Right kidney (tissue), 1 donor: ENCODE data around the gene SOST.

ENCODE experiments used
- DNase-seq: peaks from one replicate; pipeline ENCODE4 v3.0.0-alpha.2; 2016

Gene SOST

DNA sequence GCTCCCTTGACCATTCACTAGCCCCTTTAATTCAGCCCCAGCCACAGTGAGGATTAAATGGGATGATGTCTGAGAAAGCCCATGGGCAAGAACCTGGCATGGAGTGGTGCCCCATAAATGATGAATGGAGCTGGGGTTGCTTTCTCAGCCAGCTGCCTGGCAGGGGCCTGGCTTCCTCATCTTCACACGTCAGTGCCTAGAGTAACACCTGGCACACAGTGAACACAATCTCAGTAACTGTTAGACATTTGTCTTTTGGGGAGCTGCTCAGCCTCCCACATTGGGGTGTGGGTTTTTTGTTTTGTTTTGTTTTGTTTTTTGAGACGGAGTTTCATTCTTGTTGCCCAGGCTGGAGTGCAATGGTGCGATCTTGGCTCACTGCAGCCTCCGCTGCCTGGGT is 49.4 kb downstream of the SOST start:
- no peak for DNase-seq

DNA sequence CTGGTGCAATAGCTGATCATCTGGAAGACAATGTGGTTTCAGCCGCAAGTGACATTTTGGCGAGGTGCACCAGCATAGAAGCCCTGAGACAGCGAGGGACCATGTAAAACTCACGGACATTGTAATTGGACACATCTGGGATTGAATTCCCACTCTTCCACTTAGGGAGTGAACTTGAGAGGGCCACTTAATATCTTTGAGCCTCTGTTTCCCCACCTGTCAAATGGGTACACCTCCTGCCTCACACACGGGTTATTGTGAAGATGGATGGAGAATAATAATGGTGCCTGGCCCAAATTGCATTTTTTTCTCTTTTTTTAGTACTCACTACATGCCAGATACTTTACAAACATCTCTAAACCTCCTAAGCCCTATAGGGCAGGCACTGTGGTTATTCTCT is 51.4 kb downstream of the SOST start:
- no peak for DNase-seq

DNA sequence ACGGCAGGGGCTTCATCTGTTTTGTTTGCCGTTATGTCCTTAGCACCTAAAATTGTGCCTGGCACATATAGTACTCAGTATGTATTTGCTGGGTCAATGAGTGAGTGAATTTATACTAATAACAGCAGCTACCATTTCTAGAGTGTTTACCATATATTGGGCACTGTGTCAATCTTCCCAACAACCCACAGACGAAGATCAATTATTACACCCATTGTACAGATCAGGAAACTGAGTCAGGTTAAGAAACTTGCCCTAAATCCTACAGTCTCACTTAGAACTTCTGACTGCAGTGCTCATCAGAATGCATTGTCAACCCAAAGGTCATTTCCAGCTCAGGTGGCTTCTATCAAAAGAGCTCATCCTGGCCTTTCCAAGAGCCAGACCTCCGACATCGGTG is 52.4 kb downstream of the SOST start:
- DNase-seq, result no peak
